Measurements from ENCODE around the gene TNFRSF18. TPM values are rescaled to one million over a fixed set of nuclear protein-coding genes. Genes with fewer than 3 reads are reported as not detected.
A peak's percentile ranks its signal among the peaks of the same experiment; 100 is the strongest.

Gene TNFRSF18
- total and polyA plus RNA-seq, 5 experiments from 2014 or later = 1.5 to 2.3 (median 1.6) TPM; not detected in 2

- Mint-ChIP-seq H3K9me3 (no peaks in the 10 kb centered on the region), H3K4me3 (peak overlapping the region in 1 of 10 donors; percentile 54), H3K36me3 (no peaks in the 10 kb centered on the region), H3K27ac (peak overlapping the region in 3 of 10 donors; percentile 56 to 72 (median 66)), H3K27me3 (peaks cover 0 to 4% (median 0%) of the 10 kb centered on the region in 5 donors), H3K4me1 (peaks cover 5 to 12% (median 7%) of the 10 kb centered on the region in 4 donors)
- no peak for ATAC-seq
- POLR2A ChIA-PET = interaction anchor here (0.9 to 2.3 kb wide), 2 partner anchors 8 kb away, joined by 3 to 6 read pairs; partner anchors contain the start of gene TTLL10
- DNase-seq = peak in 1 of 10 donors; percentile 59
Observed at GRCh38 chr1:1165900-1166421, 40.4 kb downstream of the TNFRSF18 start.

GRCh38 chr1:1165485-1165884 lies 40.9 kb downstream of the TNFRSF18 start:
- Mint-ChIP-seq H3K9me3 (no peaks in the 10 kb centered on the region), H3K4me1 (peaks cover 5 to 12% (median 7%) of the 10 kb centered on the region in 4 donors), H3K27ac (peak overlapping the region in 3 of 10 donors; percentile 56 to 84 (median 66)), H3K36me3 (no peaks in the 10 kb centered on the region), H3K4me3 (peak overlapping the region in 2 of 10 donors; percentile 12 to 54), H3K27me3 (peaks cover 0 to 4% (median 0%) of the 10 kb centered on the region in 5 donors)
- no peak for ATAC-seq
- POLR2A ChIA-PET = interaction anchor here (0.9 kb wide), 1 partner anchor 8 kb away, joined by 3 read pairs; the partner anchor contains the start of gene TTLL10
- DNase-seq = no peak

GRCh38 chr1:1164701-1165451 lies 41.5 kb downstream of the TNFRSF18 start:
- Mint-ChIP-seq H3K27me3 (no peaks in the 10 kb centered on the region), H3K27ac (peak overlapping the region in 1 of 10 donors; percentile 18), H3K36me3 (no peaks in the 10 kb centered on the region), H3K9me3 (no peaks in the 10 kb centered on the region), H3K4me1 (peaks cover 2 to 8% (median 3%) of the 10 kb centered on the region in 4 donors), H3K4me3 (no peak overlapping the region)
- DNase-seq (peak in 1 of 10 donors; percentile 53), ATAC-seq (no peak)
- POLR2A ChIA-PET = interaction anchor here (0.9 kb wide), 1 partner anchor 9 kb away, joined by 3 read pairs; the partner anchor contains the start of gene TTLL10

DNA sequence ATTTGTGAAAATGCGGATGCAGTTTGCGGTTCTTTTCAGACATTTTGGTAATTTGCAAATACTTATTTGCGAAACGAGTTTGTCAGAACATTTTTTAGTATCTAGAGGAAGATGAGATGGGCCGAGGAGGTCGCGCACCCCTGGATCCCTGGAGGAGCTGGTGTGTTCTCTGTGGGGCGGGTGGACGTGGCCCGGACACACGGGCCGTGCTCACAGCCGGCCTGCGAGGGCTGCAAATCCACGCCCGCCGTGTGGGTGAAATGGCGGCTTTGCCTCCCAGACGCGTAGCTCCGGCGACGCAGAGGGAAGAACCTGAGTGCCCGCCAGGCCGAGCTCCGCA lies 42.1 kb downstream of the TNFRSF18 start:
- no peaks in the 10 kb centered on the region for H3K9me3 Mint-ChIP-seq
- H3K36me3 Mint-ChIP-seq = no peaks in the 10 kb centered on the region
- DNase-seq = no peak
- H3K27ac Mint-ChIP-seq = peak overlapping the region in 1 of 10 donors; percentile 53
- POLR2A ChIA-PET = no interaction called here
- H3K27me3 Mint-ChIP-seq = no peaks in the 10 kb centered on the region
- H3K4me3 Mint-ChIP-seq = no peak overlapping the region
- peaks cover 0 to 5% (median 2%) of the 10 kb centered on the region in 4 donors for H3K4me1 Mint-ChIP-seq
- ATAC-seq = no peak

DNA sequence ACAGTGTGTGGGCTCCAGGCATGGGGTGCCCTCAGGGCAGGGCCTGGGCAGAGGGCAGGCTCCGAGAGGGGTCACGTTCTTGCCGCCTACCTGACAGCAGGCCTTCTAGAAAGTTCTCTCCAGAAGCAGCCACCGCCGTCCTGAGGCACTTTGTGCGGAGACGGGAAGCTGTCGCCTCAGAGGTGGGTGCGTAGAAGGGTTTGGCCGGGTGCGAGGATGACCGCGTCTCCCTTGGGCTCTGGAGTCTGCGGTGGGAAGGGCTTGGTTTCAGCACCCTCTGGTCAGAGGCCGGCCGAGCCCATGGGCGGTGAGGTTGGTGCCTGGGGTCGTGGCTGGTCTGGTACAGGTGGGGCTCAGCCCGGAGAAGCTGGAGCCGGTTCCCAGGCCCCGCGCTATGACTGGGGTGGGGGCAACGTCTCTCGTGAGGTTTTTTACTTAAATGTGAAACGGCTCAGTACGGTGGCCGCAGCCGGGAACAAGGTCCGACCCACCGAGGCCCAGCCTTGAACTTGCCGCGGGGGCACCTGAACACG lies 42.8 kb downstream of the TNFRSF18 start:
- Mint-ChIP-seq H3K27ac (peak overlapping the region in 1 of 10 donors; percentile 22), H3K36me3 (no peaks in the 10 kb centered on the region), H3K27me3 (no peaks in the 10 kb centered on the region), H3K4me1 (peaks cover 0 to 5% (median 3%) of the 10 kb centered on the region in 4 donors), H3K4me3 (no peak overlapping the region), H3K9me3 (no peaks in the 10 kb centered on the region)
- DNase-seq (no peak), ATAC-seq (no peak)
- POLR2A ChIA-PET = no interaction called here

- H3K4me3 Mint-ChIP-seq = no peak overlapping the region
- no peak overlapping the region for H3K27ac Mint-ChIP-seq
- no peaks in the 10 kb centered on the region for H3K9me3 Mint-ChIP-seq
- POLR2A ChIA-PET = no interaction called here
- DNase-seq = no peak
- H3K4me1 Mint-ChIP-seq = peaks cover 0 to 5% (median 3%) of the 10 kb centered on the region in 4 donors
- H3K27me3 Mint-ChIP-seq = no peaks in the 10 kb centered on the region
- ATAC-seq = no peak
- H3K36me3 Mint-ChIP-seq = no peaks in the 10 kb centered on the region
Observed at GRCh38 chr1:1162597-1163537, 43.5 kb downstream of the TNFRSF18 start.

DNA sequence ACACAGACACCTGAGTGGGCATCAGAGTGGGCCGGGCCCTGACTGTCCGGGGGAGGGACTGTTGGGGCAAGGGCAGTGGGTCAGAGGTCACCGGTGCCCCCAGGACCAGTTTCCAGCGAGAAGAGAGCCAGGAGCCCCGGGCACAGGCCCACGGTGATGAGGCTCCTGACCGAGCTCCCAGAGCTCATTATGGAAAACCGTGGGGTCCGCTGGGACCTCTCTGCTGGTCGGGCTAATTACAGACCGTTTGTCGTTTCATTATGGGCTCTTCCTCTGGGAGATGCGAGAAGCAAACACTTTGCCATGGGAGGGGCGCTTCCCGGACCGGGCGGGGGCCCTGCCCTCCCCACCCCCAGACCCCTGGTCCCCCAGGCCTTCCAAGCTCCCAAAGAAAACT lies 44.7 kb downstream of the TNFRSF18 start:
- Mint-ChIP-seq H3K9me3 (no peaks in the 10 kb centered on the region), H3K4me3 (no peak overlapping the region), H3K27ac (no peak overlapping the region), H3K36me3 (no peaks in the 10 kb centered on the region), H3K4me1 (peaks cover 2 to 5% (median 3%) of the 10 kb centered on the region in 4 donors), H3K27me3 (no peaks in the 10 kb centered on the region)
- DNase-seq = no peak
- ATAC-seq = no peak
- POLR2A ChIA-PET = interaction anchor here (0.8 kb wide), 1 partner anchor 208 kb away, joined by 3 read pairs; no protein-coding TSS in a partner anchor

DNA sequence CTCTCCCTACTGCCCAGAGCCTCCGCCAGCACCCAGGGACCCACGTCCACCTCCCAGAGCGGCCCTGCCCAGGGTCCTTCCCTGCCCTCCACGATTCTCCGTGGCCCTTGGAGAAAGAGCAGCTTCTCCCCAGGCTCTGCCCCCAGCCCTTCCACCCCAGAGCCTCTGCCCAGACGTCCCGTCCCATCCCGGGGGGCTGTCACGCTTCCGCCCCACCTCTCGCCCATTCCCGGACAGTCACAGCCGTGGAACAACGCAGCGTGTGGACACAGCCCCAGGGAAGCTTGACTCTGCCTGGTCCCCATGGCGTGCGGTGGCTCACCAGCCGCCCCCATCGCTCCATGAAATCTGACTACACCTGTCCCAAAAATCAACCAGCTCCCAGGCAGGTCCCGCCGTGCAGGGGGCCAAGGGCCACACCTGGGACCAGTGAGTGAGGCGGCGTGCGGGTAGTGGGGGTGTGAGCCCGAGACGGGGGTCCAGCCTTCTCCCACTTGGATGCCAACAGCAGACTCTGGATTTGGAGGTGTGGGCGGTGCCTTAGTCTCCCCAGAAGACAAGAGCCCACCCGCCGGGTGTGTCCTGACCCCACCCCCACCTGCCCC lies 45.2 kb downstream of the TNFRSF18 start:
- Mint-ChIP-seq H3K36me3 (no peaks in the 10 kb centered on the region), H3K27me3 (no peaks in the 10 kb centered on the region), H3K27ac (no peak overlapping the region), H3K9me3 (peaks cover 0 to 2% (median 0%) of the 10 kb centered on the region in 9 donors), H3K4me3 (no peak overlapping the region), H3K4me1 (peaks cover 2 to 5% (median 3%) of the 10 kb centered on the region in 4 donors)
- no peak for ATAC-seq
- POLR2A ChIA-PET = no interaction called here
- no peak for DNase-seq

GRCh38 chr1:1160281-1160930 lies 46.0 kb downstream of the TNFRSF18 start:
- no peak overlapping the region for H3K4me3 Mint-ChIP-seq
- ATAC-seq (no peak), DNase-seq (no peak)
- H3K4me1 Mint-ChIP-seq = peaks cover 0 to 2% (median under 1%) of the 10 kb centered on the region in 4 donors
- POLR2A ChIA-PET = interaction anchor here (0.6 kb wide), 1 partner anchor 119 kb away, joined by 4 read pairs; no protein-coding TSS in a partner anchor
- no peaks in the 10 kb centered on the region for H3K36me3 Mint-ChIP-seq
- no peaks in the 10 kb centered on the region for H3K27me3 Mint-ChIP-seq
- peaks cover 0 to 2% (median 0%) of the 10 kb centered on the region in 9 donors for H3K9me3 Mint-ChIP-seq
- no peak overlapping the region for H3K27ac Mint-ChIP-seq

DNA sequence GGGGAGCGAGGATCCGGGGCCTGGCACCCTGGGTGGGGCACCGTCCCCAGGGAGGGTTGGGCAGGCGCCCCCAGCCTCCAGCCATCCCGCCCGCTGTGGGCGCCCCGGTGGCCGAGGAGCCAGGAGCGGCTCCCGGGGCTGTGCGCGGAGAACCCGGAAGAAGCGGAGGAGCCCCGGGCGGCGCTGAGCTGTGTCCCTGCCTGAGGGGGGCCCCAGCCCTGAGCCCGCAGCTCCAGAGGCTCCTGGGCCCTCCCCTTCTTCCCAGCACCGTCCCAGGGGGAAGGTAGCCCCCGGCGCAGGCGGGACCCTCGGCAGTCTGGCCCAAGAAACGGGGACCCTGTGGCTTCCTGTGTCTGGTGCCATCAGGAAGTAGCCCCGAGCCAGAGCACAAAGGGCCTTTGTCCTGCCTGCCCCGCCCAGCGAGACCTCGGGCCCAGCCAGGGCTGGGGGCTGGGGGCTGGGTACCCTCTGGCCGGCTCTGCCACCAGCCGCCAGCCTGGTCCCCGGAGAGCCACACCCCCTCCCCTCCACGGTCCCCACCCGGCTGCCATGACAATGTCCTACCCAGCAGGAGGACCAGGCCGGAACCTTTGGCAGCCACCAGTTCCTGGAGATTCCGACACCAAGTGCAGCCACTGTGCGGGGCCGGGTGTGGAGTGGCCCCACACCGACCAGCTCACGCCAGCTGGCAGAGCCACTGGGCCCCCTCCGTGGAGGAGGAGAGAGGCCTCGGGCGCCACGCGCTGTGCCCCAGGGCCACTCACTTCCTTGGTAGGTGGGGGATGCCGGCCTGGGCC lies 48.3 kb downstream of the TNFRSF18 start:
- H3K4me3 Mint-ChIP-seq = peak overlapping the region in 7 of 10 donors; percentile 33 to 83 (median 72)

More for the DNA sequence above, 48.3 kb downstream of the TNFRSF18 start:
- Mint-ChIP-seq H3K27ac (peak overlapping the region in 4 of 10 donors; percentile 57 to 71 (median 64)), H3K27me3 (no peaks in the 10 kb centered on the region), H3K9me3 (peaks cover 0 to 13% (median 0%) of the 10 kb centered on the region in 9 donors), H3K4me1 (peaks cover 0 to 4% (median 3%) of the 10 kb centered on the region in 4 donors), H3K36me3 (no peaks in the 10 kb centered on the region)
- peak in 6 of 10 donors; percentile 31 to 49 (median 42) for DNase-seq
- POLR2A ChIA-PET = interaction anchor here (0.7 to 2.1 kb wide), 11 partner anchors 9 to 218 kb away, joined by 3 to 11 read pairs (median 5); partner anchors contain the start of gene B3GALT6
- ATAC-seq = peak; percentile 77 to 85
